Activated CD4-positive, alpha-beta T cell treated with anti-CD3 and anti-CD28 coated beads, Interleukin-2, amount 50 U/mL, for 24 hours (primary cell): ENCODE results near the gene TBC1D22A.
"Not testable (repeated sequence)": the region's sequence is repeated elsewhere in the genome, so short reads cannot be mapped to it uniquely, and the experiment has no call there.

Experiments
- DNase-seq, 2 donors: peaks; one replicate each; pipeline ENCODE4 v3.0.0-alpha.2; 2020; ENCODE audit warnings: low read depth in 1 of 2, low spot score in 1 of 2

Gene TBC1D22A

DNA sequence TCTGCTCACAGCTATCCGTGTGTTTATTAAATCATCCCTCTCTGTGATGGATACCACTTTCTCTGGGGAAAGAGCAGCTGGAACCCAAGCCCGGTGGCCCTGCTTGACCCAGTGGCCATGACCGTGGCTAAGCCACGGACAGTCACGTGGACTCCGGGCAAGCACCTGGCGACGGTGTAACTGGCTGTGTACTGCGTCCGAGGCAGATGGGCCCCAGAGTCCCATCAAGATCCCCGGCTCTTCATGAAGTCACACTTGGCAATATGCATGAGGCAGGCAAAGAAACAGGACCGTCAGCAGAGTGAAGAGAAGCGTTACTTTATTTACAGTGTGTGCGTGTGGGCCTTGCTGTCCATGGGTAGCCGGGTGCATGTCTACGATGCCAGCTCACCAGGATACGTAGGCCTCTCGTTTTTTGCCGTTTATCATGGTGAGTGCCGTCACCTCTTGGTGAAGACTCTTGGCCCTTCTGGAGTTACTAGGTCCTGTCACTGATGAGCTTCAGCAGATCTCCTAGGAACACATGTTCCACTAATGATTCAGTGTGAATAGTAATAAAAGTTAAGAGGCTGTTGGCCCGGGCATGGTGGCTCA lies 366.3 kb downstream of the TBC1D22A start:
- DNase-seq, result no peak

DNA sequence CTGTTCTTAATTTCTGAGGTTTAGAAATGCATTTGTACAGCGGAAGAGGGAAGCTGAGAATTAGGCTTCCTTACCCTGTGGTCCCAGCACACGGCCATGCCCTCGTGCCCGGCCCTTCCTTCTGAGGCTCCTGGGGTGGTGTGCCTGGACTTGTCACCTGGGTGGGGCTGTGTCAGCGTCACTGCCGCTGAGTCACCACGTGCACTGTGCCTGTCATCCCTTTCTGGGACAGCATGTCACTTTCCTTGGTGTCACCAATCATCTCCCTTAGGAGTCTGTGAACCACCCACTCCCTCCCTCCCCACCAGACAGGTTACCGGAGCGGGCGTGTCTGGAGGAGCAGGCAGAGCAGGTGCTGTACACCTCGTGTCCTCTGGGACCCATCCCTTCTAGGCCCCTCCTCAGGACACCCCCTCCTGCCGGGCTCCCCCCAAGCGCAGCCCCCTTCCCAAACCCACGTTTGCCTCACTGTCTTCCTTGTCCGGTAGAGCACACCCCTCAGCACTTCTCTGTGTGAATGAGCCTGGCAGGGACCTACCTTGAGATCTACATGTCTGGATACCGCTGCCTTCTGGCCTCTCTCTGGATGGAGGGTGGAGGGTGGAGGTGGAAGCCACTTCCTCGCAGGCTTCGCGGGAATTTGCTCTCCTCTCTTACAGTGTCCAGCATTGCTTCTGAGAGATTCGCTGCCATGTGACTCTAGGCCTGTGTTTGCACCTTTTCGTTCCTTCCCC lies 367.6 kb downstream of the TBC1D22A start:
- DNase-seq, result no peak

DNA sequence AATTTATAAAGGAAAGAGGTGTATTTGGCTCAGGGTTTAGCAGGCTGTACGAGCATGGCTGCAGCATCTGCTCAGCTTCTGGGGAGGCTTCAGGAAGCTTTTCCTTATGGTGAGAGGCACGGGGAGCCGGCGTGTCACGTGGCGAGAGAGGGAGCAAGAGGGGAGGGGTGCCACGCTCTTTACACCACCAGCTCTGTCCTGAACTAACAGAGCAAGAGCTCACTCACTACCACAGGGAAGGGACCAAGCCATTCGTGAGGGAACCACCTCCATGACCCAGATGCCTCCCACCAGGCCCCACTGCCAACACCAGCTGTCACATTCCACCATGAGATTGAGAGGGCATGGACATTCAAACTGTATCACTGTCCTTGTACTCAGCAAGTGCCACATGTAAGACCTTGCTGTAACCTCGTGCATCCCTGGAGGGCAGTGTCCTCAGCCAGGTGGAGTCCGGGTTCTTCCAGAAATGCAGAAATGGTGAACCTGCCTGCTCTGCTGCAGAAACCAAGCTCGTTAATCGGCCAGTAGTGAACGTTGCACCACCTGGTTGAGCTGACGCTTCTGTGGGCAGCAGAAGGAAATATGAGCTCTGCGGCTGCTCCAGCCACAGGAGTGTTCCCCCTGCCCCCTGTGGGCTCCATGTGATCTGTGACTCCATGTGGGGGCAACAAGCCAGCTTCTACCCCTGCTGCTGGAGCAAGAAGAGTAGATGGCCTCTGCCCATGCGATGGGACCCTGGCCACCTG lies 368.6 kb downstream of the TBC1D22A start:
- DNase-seq, result no peak

DNA sequence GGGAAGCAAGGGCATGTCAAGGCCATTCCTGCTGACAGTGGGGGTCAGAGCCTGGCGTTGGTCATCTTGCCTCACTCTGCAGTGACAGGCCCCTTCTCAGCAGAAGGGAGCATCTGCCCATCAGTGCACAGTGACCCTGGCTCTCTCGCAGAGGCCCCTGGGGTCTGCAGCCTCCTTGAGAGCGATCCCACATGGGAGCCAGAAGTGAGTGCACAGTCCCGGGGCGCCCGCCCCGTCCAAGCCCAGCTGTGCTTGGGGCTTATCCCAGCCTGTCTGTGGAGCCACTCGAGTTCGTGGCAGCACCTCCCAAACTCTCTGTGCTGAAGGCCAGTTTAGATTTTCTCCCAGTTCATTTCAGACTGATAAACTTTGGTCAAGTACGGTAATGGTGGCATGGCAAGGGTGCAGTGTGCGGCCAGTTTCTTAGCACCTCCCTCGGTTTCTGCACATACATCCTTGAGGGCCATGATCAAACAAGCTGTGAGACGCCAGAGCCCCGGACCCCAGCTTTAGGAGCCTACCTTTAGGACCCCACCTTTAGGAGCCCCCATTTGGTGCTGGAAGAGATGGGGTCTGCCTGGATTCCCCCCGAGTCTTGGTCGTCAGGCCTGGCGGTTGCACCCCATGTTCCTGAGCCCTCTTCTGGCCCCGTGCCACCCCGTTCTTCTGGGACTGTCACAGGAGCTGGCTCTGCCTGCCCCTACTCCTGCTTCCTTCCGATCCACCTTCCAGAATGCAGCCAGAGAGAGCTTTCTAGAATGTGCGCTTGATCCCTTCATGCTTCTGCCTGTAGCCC lies 369.4 kb downstream of the TBC1D22A start:
- DNase-seq, result no peak

DNA sequence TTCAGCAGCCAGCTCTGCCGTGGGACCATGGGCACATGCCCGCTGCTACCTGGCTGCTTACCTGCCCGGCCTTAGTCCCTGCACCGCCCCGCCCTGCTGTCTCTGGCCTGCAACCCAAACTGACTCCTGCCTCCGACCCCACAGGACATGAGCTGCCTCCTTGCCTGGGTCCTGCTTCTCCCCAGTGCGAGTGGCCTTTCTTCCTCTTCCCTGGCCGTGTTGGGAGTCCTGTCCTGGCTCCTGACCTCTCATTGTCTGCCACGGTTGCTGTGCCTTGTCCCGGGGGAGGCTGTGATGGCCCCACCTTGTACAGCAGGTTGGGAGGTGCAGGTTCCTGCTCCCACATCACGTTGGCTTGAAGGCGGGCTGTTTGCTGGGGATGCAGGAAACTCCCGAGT lies 370.0 kb downstream of the TBC1D22A start:
- no peak for DNase-seq

DNA sequence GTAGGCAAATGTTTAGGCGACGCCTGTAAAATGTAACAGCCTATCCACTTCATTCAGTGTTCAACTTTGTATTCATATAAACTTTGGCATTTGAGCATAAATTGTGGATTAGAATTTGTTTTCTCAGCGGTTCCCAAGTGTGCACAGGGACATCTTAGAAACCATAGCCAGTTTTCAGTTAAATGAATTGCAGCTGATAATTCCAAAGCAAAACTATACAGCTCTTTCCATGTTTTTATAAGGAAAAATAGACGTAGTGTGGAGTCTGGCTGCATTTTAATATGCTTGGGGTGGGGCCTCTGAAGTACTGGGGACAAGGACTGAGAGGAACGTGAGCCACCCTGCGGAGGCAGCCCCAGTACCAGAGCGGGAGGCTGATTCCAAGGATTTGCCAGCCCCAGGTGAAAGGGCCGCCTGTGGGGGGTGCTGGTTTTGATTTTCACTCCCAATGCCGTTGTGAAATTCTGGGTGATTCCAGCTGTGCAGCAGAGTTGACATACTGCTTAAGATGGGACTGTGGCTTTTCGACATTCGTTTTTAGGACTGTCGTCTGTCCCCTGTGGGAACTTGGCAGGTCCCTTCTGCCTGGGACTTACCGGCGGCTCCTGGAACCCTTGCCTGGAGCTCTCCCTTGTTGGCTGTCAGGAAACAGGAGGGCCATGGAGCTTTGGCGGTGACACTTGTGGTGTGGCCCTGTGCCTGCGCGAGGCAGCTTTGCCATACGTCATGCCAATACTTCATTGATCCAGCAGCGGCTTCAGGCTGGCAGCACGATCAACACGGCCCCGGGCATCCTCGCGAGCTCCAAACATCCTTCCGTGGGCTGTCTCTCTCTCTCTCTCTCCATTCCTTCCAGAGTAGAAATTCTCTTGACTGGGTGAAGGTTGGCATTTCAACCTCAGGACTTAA lies 370.9 kb downstream of the TBC1D22A start:
- no peak for DNase-seq

DNA sequence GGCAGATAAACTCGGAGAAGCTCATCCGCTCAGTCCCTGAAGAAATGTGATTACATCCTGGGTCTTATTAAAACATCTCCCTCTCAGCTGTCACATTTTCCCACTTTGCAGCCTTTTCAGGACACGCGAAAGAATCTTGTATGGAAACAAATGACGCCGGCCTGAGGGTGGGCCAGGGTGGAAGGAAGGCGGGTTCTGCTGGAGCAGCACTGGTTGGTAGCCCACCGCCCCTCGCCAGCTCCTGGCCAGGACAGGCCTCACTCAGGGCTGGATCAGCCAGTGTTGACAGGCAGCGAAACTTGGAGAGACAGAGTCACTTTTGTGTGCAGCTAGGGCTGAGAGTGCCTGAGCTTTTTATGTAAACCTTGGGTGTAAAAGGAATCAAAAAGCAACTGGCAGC lies 371.8 kb downstream of the TBC1D22A start:
- no peak for DNase-seq

DNA sequence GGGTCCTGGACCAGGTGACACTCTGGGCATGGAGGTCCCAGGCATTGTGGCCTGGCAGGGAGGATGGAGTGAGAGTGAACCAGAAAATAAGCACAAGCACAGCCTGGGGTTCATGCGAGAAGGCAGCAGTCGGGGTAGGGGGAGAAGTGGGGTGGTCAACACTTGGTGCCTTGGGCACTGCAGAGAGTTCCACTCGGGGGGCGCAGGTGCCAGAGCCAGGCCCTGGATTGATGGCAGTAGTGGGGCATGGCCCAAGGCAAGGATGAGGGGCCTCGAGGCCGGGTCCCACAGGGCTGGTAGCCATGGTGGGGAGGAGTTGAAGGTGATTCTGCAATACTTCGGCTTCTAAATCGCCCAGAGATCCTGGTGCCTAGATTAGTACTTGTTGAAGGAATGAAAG lies 372.9 kb downstream of the TBC1D22A start:
- DNase-seq, result no peak

DNA sequence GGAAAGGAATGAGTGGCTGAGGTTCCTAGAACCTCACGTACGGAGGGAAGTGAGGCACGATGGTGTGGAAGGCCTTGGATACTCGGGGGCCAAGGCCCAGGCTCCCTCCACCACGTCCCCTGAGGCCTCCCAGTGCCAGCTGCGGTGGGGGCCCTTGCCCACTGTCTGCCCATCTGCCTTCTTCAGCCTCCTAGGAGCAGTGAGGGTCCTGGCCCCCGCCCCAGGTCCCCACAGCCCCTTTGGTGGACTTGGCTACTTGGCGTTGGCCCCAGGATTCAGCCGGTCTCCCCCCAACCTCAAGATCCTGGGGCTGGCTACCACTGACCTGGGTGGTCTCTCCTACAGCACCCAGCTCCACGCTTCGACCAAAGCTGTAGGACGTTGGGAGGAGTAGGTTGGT lies 373.6 kb downstream of the TBC1D22A start:
- no peak for DNase-seq

DNA sequence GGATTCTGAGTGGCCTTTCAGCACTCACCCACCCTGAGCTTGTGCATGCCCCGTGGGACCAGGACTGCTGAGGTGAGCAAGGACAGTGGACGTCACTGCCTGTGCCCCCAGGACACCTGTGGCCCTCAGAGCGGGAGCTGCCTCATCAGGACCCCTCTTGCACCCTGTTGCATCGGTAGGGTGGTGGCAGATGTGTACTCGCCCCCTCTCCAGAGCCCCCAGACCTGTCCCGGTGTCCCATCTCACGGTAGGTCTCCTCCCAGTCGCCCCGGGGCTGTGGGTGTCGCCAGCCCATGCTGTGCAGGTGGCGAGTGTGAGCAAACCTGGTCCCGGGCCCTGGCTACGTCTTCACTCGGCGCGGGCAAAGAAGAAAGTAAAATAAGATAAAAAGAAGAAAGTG lies 374.2 kb downstream of the TBC1D22A start:
- no peak for DNase-seq

DNA sequence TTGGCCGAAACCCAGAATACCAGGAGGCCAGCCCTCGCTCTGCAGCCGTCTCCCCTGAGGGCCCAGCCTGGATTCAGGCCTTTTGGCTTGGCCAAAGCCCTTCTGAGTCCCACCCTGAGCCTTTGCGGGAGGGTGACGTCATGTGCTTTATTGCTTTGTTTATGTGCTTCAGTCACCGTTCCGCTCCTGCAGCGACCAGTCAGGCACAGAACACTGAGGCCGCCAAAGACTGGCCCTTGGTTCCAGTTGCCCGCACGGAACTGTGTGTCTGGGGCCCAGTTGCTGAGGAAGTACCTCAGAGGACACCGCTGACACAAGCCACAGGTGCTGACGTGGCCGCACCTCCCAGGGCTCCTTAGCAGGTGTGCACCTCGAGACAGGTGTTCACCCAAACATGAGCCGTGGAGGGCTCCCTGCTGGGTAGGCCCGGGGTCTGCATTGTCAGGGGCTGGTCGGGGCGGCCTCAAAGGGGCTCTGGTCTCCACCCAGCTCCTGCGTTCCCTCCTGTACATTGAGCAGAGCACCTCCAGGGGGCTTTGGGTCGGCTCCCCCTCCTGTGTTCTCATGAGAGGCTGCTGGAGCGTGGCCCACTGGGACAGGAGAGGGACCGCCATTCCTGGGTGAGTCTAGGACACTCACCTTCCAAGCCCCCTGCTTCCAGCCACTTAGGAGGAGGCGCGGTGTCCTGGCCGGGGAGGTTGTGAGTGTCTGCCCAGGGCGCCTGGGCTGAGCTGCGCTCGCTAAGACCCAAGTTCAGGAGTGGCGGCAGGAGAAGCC lies 376.8 kb downstream of the TBC1D22A start:
- DNase-seq, result no peak

DNA sequence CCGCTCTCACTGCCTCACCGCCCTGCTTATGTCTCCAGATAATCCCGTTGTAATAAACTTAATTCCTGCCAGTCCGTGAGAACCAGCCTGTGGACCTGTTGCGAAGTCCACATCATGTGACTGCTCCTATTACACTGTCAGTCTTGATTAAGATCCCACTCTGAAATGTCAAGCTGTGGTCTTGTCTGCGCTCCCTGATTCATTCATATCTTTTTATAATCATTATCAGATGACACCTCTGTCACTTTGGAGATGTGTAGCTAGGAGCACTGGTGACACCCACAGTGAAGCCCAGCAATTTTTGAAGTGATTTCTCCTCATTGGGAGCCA lies 377.3 kb downstream of the TBC1D22A start:
- no peak for DNase-seq

DNA sequence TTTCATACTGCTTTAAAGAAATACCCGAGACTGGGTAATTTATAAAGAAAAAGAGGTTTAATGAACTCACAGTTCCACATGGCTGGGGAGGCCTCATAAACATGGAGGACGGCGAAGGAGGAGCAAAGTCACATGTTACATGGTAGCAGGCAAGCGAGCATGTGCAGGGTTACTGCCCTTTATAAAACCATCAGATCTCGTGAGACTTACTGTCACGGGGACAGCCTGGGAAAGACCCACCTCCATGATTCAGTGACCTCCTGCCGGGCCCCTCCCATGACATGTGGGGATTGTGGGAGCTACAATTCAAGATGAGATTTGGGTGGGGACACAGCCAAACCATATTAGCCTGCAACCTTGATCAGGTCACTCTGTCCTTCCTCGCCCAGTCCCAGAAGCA lies 378.5 kb downstream of the TBC1D22A start:
- not testable (repeated sequence) for DNase-seq

DNA sequence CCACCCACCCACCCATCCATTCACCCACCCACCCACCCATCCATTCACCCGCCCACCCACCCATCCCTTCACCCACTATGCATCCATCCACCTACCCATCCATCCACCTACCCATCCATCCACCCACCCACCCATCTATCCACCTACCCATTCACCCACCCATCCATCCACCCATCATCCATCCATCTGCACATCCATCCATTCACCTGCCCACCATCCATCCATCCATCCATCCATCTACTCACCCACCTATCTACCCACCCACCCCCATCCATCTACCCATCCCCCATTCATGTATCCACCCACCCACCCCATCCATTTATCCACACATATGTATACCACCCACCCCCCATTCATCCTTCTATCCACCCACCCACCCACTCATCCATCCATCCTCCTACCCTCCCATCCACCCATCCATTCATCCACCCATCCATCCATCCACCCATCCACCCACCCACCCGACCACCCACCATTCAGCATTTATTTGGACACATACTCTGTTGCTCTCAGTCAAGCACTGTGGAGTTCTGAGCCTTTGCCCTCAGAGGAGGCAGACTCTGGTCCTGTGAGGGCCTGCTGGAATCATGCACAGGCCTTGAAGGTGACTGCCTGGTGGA lies 380.1 kb downstream of the TBC1D22A start:
- DNase-seq, result no peak

DNA sequence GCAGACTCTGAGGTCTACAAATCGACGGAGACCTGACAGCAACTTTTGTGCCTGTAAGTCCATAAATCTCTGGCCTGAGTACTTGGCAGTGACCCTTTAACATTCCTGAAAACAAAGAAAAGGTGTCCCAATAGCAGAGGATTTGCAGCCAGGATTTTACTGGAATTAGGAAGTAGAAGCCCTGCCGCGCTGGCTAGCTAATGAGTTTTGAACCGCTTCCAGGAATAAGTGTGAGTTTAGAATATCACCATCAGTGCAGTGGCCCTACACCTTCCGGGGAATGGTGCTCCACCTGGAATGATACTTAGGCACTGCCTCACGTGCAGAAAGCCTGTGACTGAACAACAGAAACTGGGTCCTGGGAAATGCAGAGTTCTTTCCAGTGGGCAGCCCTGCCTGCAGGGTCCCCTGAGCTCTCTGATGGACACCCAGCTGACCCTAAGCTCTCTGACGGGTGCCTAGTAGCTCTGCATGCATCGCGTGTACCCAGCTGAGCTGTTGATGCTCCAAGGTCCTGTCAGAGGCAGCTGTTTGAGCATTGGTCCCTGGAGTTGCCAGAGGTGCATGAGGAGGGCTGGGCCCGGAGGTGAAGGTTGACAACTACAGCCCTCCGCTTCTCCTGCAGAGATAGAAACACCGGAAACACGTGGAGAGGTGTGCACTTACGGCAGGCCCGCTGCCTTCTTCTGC lies 380.9 kb downstream of the TBC1D22A start:
- no peak for DNase-seq

DNA sequence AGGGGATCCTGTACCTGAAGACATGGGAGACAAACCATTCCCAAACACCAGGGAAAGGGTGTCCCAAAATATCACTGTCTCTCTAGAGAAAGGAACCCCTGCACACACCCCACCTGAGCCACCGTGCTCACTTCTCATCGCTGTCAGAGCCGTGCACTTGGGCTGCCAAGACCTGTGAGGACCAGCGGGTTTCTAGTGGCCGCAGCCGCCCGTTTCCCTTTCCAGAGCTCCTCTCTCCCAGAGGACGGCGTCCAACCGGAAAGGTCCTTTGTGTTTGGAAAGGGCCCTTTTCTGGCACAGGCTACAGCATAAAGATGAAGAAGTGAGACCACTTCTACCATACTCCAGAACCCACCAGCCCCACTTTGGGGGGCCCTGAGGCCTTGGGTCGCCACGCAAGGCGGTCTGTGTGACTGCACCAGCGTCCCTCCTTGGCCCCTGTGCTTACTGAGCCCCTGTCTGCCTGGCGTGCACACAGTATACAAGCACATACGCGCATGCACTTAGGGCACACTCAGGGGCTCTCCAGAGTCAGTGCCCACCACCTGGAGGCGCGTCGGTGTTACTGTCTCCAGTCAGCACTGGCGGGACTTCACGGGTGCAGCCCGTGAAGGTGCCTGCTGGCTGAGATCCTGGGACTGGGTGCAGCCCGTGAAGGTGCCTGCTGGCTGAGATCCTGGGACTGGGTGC lies 381.8 kb downstream of the TBC1D22A start:
- DNase-seq, result no peak

DNA sequence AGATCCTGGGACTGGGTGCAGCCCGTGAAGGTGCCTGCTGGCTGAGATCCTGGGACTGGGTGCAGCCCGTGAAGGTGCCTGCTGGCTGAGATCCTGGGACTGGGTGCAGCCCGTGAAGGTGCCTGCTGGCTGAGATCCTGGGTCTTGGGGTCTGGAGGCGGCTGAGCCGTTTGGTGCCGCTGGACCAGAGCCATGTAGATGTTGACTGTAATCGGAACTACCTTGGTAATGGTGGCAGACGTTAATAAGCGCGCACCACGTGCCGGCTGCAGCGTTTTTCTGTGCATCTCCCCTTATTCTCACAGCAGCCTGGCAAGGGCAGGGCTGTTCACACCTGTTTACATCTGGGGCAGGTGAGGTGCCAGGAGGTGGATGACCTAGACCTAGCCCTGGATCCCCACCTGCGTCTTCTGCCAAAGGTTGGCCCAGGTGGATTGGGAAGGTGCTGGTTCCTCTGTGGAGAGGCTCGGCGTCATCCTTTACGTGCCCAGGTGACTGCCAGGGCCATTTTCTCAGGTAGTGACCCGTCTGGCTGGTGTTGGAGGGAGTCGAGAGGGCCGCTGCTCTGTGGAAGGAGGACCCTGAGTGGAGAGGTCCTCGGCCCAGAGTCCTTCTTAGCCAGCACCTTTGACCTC lies 382.5 kb downstream of the TBC1D22A start:
- no peak for DNase-seq

DNA sequence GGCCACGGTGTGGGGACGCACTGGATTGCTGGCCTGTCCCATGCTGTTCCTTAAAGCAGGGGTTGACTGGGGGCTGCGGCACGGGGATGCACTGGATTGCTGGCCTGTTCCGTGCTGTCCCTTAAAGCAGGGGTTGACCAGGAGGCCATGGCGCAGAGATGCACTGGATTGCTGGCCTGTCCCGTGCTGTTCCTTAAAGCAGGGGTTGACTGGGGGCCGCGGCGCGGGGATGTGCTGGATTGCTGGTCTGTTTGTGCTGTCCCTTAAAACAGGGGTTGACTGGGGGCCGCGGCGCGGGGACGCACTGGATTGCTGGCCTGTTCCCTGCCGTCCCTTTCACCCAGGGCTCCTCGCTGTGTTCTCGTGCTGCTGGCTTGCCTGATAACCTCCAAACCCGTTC lies 383.4 kb downstream of the TBC1D22A start:
- no peak for DNase-seq
